ENCODE results near the gene IGF1R.

DNA sequence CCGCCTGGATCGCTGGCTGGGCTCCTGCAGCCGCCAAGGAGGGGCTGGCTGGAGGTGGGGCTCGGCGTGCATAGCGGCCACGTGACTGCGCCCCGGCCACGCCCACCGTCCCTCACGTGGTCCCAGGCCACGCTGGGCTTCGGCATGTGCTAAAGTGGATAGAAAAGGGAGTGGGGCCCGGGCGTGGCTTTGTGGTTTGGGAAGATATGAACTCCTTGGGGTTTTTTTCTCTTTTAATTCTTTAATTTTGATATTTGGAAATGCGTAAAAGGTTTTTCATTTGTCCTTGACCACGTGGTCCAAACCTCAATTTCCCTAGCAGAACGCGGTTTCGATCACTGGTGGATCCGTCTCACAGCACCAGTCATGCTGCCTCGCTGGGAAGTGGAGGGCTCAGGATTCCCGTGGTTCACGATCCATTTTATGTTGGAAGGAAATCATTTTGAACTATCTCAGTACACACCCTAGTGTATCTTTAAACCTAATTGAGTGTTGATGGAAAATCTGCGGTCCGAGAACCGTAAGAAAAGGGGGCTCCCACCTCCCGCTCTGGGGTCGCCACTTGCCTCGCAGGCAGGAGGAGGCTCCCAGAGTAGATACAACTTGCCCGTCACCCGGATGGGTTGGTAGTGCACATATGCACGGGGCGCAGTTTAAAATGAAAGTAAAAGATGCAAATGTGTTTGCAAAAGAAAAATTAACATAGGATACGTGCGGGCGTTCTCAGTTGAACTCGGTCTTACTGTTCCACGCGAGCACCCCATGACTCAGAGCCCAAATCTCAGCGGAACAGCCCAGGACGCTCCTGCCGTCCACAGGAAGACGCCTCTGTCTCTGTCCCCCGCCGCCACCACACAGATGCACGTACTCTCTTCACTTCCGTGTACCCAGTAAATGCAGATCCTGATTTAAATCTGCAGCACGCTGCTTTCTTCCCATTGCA, 217.3 kb downstream of the IGF1R start:
- TF ChIP-seq, protein P1, sequence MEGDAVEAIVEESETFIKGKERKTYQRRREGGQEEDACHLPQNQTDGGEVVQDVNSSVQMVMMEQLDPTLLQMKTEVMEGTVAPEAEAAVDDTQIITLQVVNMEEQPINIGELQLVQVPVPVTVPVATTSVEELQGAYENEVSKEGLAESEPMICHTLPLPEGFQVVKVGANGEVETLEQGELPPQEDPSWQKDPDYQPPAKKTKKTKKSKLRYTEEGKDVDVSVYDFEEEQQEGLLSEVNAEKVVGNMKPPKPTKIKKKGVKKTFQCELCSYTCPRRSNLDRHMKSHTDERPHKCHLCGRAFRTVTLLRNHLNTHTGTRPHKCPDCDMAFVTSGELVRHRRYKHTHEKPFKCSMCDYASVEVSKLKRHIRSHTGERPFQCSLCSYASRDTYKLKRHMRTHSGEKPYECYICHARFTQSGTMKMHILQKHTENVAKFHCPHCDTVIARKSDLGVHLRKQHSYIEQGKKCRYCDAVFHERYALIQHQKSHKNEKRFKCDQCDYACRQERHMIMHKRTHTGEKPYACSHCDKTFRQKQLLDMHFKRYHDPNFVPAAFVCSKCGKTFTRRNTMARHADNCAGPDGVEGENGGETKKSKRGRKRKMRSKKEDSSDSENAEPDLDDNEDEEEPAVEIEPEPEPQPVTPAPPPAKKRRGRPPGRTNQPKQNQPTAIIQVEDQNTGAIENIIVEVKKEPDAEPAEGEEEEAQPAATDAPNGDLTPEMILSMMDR (IDR thresholded peaks at IDR 0.05), result no peak
- TF ChIP-seq NFYB (CRISPR knock-in tag; conservative IDR thresholded peaks at IDR 0.05; ENCODE audit: low read depth), result no peak
- TF ChIP-seq, protein P2, sequence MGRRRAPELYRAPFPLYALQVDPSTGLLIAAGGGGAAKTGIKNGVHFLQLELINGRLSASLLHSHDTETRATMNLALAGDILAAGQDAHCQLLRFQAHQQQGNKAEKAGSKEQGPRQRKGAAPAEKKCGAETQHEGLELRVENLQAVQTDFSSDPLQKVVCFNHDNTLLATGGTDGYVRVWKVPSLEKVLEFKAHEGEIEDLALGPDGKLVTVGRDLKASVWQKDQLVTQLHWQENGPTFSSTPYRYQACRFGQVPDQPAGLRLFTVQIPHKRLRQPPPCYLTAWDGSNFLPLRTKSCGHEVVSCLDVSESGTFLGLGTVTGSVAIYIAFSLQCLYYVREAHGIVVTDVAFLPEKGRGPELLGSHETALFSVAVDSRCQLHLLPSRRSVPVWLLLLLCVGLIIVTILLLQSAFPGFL (CRISPR knock-in tag; IDR thresholded peaks at IDR 0.05; ENCODE audit: borderline replicate concordance), result no peak
- no peak for TF ChIP-seq HMGXB4 (CRISPR knock-in tag; IDR thresholded peaks at IDR 0.05)
- TF ChIP-seq E2F1 (CRISPR knock-in tag; IDR thresholded peaks at IDR 0.05), result no peak
- TF ChIP-seq, protein P3, sequence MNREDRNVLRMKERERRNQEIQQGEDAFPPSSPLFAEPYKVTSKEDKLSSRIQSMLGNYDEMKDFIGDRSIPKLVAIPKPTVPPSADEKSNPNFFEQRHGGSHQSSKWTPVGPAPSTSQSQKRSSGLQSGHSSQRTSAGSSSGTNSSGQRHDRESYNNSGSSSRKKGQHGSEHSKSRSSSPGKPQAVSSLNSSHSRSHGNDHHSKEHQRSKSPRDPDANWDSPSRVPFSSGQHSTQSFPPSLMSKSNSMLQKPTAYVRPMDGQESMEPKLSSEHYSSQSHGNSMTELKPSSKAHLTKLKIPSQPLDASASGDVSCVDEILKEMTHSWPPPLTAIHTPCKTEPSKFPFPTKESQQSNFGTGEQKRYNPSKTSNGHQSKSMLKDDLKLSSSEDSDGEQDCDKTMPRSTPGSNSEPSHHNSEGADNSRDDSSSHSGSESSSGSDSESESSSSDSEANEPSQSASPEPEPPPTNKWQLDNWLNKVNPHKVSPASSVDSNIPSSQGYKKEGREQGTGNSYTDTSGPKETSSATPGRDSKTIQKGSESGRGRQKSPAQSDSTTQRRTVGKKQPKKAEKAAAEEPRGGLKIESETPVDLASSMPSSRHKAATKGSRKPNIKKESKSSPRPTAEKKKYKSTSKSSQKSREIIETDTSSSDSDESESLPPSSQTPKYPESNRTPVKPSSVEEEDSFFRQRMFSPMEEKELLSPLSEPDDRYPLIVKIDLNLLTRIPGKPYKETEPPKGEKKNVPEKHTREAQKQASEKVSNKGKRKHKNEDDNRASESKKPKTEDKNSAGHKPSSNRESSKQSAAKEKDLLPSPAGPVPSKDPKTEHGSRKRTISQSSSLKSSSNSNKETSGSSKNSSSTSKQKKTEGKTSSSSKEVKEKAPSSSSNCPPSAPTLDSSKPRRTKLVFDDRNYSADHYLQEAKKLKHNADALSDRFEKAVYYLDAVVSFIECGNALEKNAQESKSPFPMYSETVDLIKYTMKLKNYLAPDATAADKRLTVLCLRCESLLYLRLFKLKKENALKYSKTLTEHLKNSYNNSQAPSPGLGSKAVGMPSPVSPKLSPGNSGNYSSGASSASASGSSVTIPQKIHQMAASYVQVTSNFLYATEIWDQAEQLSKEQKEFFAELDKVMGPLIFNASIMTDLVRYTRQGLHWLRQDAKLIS (CRISPR knock-in tag; IDR thresholded peaks at IDR 0.05; ENCODE audit: borderline replicate concordance), result no peak
- TF ChIP-seq ESRRA (CRISPR knock-in tag; IDR thresholded peaks at IDR 0.05; ENCODE audit: borderline replicate concordance), result no peak
- TF ChIP-seq, protein P4, sequence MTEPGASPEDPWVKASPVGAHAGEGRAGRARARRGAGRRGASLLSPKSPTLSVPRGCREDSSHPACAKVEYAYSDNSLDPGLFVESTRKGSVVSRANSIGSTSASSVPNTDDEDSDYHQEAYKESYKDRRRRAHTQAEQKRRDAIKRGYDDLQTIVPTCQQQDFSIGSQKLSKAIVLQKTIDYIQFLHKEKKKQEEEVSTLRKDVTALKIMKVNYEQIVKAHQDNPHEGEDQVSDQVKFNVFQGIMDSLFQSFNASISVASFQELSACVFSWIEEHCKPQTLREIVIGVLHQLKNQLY (CRISPR knock-in tag; IDR thresholded peaks at IDR 0.05), result no peak
- TF ChIP-seq ZNF121 (CRISPR knock-in tag; IDR thresholded peaks at IDR 0.05), result no peak
- TF ChIP-seq NR3C1 (CRISPR knock-in tag; conservative IDR thresholded peaks at IDR 0.05; ENCODE audit: low read depth), result no peak
- TF ChIP-seq CBFB (CRISPR knock-in tag; IDR thresholded peaks at IDR 0.05; ENCODE audit: low read depth), result no peak

All from WTC11 (cell line).